Amygdala (tissue), 56 donors: ENCODE measurements around the gene MRPL12.

Source experiments
- DNase-seq, 56 donors: peaks; one replicate each; lab custom pipeline; 2025; lab: John Stamatoyannopoulos, UW

The MRPL12 gene

GRCh38 chr17:81681672-81682071, 21.5 kb upstream of the MRPL12 start:
- DNase-seq: peak in 16 of 56 donors; percentile 2 to 58 (median 34)

GRCh38 chr17:81682565-81683207, 20.5 kb upstream of the MRPL12 start:
- DNase-seq: no peak

GRCh38 chr17:81683208-81683583, 20.0 kb upstream of the MRPL12 start:
- peak in 1 of 56 donors; percentile 57 for DNase-seq

- peak; percentile 45 to 99 (median 94) for DNase-seq
These were observed 19.4 kb upstream of the MRPL12 start, which contains the start of the genes ARL16 and HGS for GRCh38 chr17:81683584-81684441. Gene ARL16, minus strand, starts transcription at chr17:81683797. Its CDS starts 44 bp downstream, at chr17:81683753. Gene HGS, plus strand, starts transcription at chr17:81684011. Its CDS starts 56 bp downstream, at chr17:81684067.

GRCh38 chr17:81684442-81684911, 18.7 kb upstream of the MRPL12 start:
- no peak for DNase-seq

GRCh38 chr17:81685108-81685507, 18.1 kb upstream of the MRPL12 start:
- DNase-seq: no peak

GRCh38 chr17:81686614-81687013, 16.6 kb upstream of the MRPL12 start:
- no peak for DNase-seq

- DNase-seq: no peak
These were observed 15.2 kb upstream of the MRPL12 start for GRCh38 chr17:81687770-81688541.

- DNase-seq: no peak
These were observed 14.6 kb upstream of the MRPL12 start for GRCh38 chr17:81688616-81689015.

GRCh38 chr17:81690066-81690465, 13.1 kb upstream of the MRPL12 start:
- DNase-seq: no peak

- DNase-seq: no peak
These were observed 12.6 kb upstream of the MRPL12 start for GRCh38 chr17:81690549-81690948.

GRCh38 chr17:81691196-81691595, 12.0 kb upstream of the MRPL12 start:
- DNase-seq: no peak

GRCh38 chr17:81691608-81692007, 11.6 kb upstream of the MRPL12 start:
- DNase-seq: no peak

GRCh38 chr17:81693509-81694210, 9.5 kb upstream of the MRPL12 start:
- no peak for DNase-seq

GRCh38 chr17:81694810-81695209, 8.4 kb upstream of the MRPL12 start:
- no peak for DNase-seq

GRCh38 chr17:81695211-81695610, 8.0 kb upstream of the MRPL12 start:
- DNase-seq: no peak

GRCh38 chr17:81695801-81696200, 7.4 kb upstream of the MRPL12 start:
- no peak for DNase-seq

GRCh38 chr17:81696218-81696941, 6.8 kb upstream of the MRPL12 start:
- no peak for DNase-seq

GRCh38 chr17:81697261-81698044, 5.7 kb upstream of the MRPL12 start:
- no peak for DNase-seq
